H1 (cell line): ENCODE results near the gene CENPF. TPM values are rescaled to one million over a fixed set of nuclear protein-coding genes. Genes with fewer than 3 reads are reported as not detected.

Experiments used
- KDM4A ChIP-seq: IDR thresholded peaks from one replicate; pipeline ENCODE4 v1.7.1; 2012; ENCODE audit warnings: low read depth, mild to moderate bottlenecking, moderate library complexity, low read length, inconsistent platforms; ENCODE audit not compliant: severe bottlenecking
- RFX5 ChIP-seq: IDR thresholded peaks from 2 replicates; pipeline ENCODE4 v1.6.1; 2011; ENCODE audit warnings: low read depth, low read length, improper control_type of control experiment, borderline replicate concordance
- RXRA ChIP-seq: IDR thresholded peaks from 2 replicates; pipeline ENCODE4 v1.6.1; 2011; ENCODE audit warnings: low read depth, mild to moderate bottlenecking, low read length, moderate library complexity; ENCODE audit not compliant: insufficient read depth
- SAP30 ChIP-seq: fragments of 300-600 bp; sonication (generic); IDR thresholded peaks from 2 replicates; pipeline ENCODE4 v1.7.1; 2012; ENCODE audit warnings: low read length, moderate library complexity, mild to moderate bottlenecking, inconsistent platforms; ENCODE audit not compliant: insufficient read depth, insufficient replicate concordance
- SRF ChIP-seq: IDR thresholded peaks from 2 replicates; pipeline ENCODE4 v1.6.1; 2011; ENCODE audit warnings: mild to moderate bottlenecking, low read depth, low read length, moderate library complexity
- TCF12 ChIP-seq: IDR thresholded peaks from 2 replicates; pipeline ENCODE4 v1.6.1; 2011; ENCODE audit warnings: low read depth, mild to moderate bottlenecking, low read length
- ZNF274 ChIP-seq: IDR thresholded peaks from 2 replicates; pipeline ENCODE4 v1.7.0; 2012; ENCODE audit warnings: low read length, borderline replicate concordance; ENCODE audit errors: extremely low read depth
- polyA plus RNA-seq, 7 experiments: library from polyadenylated mRNA; depleted of rRNA in 3 of 7; stranded (reverse) in 5 of 7; unstranded in 2 of 7; fragments of >200 nt in 5 of 7; fragments of 200-250 nt in 2 of 7; gene quantifications; 1 replicate in 5 of 7; 2 replicates in 1 of 7; 4 replicates in 1 of 7; pipeline versions ENCODE4 v1.2.1 to v1.2.3, GENCODE V29; 2011 to 2013; ENCODE audit warnings: missing spikeins in 2 of 7, mixed read lengths in 2 of 7
- total RNA-seq: library from RNA; stranded (reverse); fragmentation: NEBNext Ultra II Directional; extraction: Animal tissue kit (Norgen Biotek cat#: 25700); gene quantifications from 2 replicates; pipeline ENCODE4 v1.2.1, GENCODE V29; 2021
- TF ChIP-seq, protein P1 (sequence below): fragments of 300-600 bp; sonication (generic); IDR thresholded peaks from 2 replicates; pipeline ENCODE4 v1.7.1; 2012; ENCODE audit warnings: low read length, moderate library complexity, mild to moderate bottlenecking, inconsistent platforms; ENCODE audit not compliant: insufficient replicate concordance
- TF ChIP-seq, protein P2 (sequence below), 3 experiments: IDR thresholded peaks; 1 replicate in 2 of 3; 2 replicates in 1 of 3; pipeline versions ENCODE4 v1.5.1 to v1.6.1; 2011; ENCODE audit warnings: low read length in 3 of 3, mild to moderate bottlenecking in 3 of 3, inconsistent platforms in 2 of 3, low read depth in 1 of 3, moderate library complexity in 1 of 3; ENCODE audit not compliant: insufficient read depth in 1 of 3; ENCODE audit errors: control extremely low read depth in 1 of 3

The CENPF gene
- total and polyA plus RNA-seq, 2 of the 8 experiments (the other 6 are each of a cell fraction or from before 2014, with no cell fraction given) = 13.7 to 170 TPM

DNA sequence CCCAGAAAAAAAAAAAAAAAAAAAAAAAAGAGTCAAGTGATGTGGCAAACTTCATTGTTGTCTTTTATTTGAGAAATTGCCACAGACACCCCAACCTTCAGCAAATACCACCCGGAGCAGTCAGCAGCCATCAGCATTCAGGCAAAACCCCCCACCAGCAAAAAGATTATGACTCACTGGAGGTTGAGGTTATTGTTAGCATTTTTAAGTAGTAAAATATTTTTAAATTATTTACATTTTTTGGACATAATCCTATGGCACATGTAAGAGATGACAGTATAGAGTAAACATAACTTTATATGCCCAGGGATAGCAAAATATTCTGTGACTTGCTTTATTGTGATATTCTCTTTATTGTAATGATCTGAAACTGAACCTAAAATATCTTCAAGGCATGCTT lies 95.6 kb downstream of the CENPF start (continued):
- TF ChIP-seq, protein P1, sequence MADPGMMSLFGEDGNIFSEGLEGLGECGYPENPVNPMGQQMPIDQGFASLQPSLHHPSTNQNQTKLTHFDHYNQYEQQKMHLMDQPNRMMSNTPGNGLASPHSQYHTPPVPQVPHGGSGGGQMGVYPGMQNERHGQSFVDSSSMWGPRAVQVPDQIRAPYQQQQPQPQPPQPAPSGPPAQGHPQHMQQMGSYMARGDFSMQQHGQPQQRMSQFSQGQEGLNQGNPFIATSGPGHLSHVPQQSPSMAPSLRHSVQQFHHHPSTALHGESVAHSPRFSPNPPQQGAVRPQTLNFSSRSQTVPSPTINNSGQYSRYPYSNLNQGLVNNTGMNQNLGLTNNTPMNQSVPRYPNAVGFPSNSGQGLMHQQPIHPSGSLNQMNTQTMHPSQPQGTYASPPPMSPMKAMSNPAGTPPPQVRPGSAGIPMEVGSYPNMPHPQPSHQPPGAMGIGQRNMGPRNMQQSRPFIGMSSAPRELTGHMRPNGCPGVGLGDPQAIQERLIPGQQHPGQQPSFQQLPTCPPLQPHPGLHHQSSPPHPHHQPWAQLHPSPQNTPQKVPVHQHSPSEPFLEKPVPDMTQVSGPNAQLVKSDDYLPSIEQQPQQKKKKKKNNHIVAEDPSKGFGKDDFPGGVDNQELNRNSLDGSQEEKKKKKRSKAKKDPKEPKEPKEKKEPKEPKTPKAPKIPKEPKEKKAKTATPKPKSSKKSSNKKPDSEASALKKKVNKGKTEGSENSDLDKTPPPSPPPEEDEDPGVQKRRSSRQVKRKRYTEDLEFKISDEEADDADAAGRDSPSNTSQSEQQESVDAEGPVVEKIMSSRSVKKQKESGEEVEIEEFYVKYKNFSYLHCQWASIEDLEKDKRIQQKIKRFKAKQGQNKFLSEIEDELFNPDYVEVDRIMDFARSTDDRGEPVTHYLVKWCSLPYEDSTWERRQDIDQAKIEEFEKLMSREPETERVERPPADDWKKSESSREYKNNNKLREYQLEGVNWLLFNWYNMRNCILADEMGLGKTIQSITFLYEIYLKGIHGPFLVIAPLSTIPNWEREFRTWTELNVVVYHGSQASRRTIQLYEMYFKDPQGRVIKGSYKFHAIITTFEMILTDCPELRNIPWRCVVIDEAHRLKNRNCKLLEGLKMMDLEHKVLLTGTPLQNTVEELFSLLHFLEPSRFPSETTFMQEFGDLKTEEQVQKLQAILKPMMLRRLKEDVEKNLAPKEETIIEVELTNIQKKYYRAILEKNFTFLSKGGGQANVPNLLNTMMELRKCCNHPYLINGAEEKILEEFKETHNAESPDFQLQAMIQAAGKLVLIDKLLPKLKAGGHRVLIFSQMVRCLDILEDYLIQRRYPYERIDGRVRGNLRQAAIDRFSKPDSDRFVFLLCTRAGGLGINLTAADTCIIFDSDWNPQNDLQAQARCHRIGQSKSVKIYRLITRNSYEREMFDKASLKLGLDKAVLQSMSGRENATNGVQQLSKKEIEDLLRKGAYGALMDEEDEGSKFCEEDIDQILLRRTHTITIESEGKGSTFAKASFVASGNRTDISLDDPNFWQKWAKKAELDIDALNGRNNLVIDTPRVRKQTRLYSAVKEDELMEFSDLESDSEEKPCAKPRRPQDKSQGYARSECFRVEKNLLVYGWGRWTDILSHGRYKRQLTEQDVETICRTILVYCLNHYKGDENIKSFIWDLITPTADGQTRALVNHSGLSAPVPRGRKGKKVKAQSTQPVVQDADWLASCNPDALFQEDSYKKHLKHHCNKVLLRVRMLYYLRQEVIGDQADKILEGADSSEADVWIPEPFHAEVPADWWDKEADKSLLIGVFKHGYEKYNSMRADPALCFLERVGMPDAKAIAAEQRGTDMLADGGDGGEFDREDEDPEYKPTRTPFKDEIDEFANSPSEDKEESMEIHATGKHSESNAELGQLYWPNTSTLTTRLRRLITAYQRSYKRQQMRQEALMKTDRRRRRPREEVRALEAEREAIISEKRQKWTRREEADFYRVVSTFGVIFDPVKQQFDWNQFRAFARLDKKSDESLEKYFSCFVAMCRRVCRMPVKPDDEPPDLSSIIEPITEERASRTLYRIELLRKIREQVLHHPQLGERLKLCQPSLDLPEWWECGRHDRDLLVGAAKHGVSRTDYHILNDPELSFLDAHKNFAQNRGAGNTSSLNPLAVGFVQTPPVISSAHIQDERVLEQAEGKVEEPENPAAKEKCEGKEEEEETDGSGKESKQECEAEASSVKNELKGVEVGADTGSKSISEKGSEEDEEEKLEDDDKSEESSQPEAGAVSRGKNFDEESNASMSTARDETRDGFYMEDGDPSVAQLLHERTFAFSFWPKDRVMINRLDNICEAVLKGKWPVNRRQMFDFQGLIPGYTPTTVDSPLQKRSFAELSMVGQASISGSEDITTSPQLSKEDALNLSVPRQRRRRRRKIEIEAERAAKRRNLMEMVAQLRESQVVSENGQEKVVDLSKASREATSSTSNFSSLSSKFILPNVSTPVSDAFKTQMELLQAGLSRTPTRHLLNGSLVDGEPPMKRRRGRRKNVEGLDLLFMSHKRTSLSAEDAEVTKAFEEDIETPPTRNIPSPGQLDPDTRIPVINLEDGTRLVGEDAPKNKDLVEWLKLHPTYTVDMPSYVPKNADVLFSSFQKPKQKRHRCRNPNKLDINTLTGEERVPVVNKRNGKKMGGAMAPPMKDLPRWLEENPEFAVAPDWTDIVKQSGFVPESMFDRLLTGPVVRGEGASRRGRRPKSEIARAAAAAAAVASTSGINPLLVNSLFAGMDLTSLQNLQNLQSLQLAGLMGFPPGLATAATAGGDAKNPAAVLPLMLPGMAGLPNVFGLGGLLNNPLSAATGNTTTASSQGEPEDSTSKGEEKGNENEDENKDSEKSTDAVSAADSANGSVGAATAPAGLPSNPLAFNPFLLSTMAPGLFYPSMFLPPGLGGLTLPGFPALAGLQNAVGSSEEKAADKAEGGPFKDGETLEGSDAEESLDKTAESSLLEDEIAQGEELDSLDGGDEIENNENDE = no peak
- TF ChIP-seq SAP30 (no peak), RXRA (no peak), SRF (no peak), KDM4A (no peak), TCF12 (no peak), RFX5 (no peak), ZNF274 (no peak)
- TF ChIP-seq, protein P2, sequence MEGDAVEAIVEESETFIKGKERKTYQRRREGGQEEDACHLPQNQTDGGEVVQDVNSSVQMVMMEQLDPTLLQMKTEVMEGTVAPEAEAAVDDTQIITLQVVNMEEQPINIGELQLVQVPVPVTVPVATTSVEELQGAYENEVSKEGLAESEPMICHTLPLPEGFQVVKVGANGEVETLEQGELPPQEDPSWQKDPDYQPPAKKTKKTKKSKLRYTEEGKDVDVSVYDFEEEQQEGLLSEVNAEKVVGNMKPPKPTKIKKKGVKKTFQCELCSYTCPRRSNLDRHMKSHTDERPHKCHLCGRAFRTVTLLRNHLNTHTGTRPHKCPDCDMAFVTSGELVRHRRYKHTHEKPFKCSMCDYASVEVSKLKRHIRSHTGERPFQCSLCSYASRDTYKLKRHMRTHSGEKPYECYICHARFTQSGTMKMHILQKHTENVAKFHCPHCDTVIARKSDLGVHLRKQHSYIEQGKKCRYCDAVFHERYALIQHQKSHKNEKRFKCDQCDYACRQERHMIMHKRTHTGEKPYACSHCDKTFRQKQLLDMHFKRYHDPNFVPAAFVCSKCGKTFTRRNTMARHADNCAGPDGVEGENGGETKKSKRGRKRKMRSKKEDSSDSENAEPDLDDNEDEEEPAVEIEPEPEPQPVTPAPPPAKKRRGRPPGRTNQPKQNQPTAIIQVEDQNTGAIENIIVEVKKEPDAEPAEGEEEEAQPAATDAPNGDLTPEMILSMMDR (IDR thresholded peaks at IDR 0.05; ENCODE audit: control extremely low read depth in 1 of 3, insufficient read depth in 1 of 3, low read depth in 1 of 3, low read length in 3 of 3) = no peak
